Stimulated activated CD4-positive, alpha-beta T cell treated with anti-CD3 and anti-CD28 coated beads, Interleukin-2, amount 100 ng/mL, for 48 hours (primary cell): Measurements from ENCODE around the gene TIGAR.

ENCODE experiments used
- DNase-seq, 2 donors: peaks; one replicate each; pipeline ENCODE4 v3.0.0-alpha.2; 2020

Gene TIGAR

DNA sequence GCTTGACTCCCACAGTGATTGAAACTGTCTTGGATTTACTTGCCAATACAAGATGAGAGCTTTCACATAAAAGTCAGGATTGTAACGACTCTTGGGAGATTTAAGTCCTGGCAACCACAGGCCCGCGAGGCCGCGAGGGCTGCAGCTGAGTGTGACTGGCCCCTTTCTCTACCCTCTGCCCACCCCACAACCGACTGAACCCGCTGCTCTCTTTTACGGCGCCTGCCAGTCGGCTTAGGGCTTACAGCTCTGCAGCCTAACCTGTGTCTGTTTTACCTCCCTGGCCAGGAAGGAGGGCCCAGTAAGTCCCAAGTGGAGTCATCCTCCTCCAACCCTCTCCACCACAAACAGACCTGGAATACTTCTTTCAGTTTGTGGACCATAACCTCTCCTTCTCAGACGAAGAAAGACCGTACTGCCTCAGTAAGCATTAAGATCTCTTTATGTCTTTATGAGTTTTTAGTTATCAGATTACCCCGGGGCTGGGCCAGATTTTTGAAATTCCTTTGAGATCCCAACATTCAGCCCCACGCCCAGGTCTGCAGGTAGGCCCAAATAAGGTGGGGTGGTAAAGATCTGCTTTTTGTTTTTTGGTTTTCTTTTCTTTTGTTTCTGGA, 12.6 kb upstream of the TIGAR start:
- no peak for DNase-seq

DNA sequence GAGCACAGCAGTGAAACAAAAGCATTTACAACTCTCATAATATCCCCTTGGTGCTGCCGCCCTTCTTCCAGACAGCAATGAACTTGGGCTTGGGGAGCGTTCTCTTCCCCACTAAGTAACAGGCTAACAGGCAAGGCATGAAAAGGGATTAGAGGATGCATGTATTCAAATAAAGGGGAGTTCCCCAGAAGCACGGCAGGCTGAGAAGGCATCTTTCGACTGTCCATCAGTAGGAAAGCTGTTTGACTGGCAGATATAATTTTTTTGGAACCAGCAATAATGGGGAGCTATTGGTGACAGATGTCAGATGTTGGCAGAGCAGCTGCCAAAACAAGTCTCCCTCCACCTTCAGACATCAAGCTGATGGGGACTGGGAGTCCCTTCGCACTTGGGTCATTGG, 9.2 kb upstream of the TIGAR start:
- DNase-seq: no peak

DNA sequence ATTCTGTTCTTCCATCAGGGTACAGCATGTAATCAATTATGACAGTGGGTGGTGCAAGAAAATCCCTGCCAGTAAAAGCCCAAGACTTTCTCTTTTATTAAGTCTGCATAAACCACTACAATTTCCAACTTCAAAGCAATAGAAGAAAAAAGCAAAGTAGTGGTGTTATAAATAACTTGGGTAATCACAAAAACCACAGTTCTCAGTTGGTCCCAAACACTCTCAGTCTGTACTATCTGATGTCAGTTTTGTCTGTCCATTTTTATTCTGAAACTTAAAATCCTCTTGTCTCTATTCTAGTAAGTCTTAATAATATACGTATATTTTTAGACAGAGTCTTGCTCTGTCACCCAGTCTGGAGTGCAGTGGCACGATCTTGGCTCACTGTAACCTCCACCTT, 8.8 kb upstream of the TIGAR start:
- DNase-seq: no peak

DNA sequence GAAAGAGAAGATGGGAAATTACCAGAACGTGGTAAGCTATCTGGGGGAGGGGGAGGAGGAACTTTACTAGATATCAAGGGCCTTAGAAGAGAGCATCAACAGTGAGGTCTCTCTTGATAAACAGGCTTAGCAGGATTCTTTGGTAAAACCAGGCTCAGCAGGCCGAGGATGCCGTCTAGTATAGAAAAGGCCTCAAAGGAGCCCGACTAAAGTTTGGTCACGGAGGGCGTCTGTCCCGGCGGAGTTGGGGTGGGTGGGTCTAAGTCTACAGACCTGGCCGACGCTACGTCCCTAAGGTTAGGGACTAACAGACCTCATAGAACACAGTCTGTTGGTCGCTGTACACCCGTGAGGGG, 538 bp upstream of the TIGAR start:
- no peak for DNase-seq

DNA sequence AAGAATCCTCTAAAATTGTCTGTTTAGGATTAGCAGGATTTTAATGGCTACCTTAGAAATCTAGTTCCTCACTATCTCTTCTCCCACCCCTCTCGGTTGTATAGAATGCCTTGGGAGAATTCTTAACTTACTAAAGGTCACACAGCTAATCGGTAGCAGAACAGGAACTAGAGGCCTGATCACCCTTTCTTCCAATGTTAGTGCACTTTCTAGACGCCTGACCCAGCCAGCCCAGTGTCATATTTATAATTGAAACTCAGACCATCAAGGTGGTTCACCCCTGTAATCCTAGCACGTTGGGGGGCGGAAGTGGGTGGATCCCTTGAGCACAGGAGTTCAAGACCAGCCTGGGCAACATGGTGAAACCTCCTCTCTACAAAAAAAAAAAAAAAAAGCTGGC, 1.7 kb downstream of the TIGAR start:
- DNase-seq: no peak

DNA sequence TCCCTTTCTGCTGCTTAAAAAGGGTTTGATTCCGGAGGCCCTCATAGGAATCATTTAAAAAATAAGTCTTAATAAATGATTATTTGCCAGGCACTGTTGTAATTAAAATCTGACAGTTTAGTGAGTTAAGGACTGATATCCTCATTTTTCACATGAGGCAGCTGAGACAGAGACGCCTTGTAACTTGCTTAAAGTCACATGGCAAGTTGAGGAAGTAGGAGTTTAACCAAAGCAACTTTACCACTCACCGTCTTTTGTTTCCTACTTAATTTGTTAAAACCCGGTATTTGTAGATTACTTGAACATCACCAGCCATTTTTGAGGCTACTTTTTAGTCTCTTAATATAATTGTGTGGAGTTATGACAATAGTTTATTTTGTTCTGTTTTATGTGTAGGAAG, 2.4 kb downstream of the TIGAR start:
- no peak for DNase-seq

DNA sequence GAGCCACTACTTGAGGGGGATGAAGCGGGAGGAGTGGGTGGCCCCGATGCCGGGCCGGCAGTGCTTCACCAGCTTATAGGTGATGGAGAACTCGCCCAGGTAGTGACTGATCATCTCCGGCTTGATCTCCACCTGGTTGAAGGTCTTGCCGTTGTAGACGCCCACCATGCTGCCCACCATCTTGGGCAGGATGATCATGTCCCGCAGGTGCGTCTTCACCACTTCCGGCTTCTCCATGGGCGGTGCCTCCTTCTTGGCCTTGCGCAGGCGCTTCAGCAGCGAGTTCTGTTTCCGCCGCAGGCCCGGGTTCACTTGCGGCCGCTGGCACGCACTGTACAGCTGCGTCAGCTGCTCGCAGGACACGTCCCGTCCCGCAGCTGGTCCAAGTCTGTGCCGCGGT, 3.4 kb downstream of the TIGAR start:
- DNase-seq: no peak

DNA sequence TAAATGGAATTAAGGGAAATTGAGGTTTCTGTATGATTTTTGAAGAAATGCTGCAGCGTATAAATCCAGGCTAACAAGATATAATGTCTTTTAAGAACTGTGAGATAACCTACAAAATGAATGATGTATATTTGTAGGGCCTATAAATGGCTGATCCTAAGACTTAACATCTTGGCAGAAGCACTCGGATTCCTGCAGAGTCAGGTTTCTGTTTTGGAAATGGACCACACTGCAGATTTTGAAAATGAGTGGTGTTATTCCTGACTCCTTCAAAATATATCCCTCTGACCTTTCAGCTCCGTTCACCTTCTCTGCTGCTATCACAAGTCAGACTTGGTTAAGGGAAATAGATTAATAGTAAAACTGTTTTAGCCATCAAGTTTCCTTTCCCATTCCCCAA, 5.0 kb downstream of the TIGAR start:
- DNase-seq: no peak

DNA sequence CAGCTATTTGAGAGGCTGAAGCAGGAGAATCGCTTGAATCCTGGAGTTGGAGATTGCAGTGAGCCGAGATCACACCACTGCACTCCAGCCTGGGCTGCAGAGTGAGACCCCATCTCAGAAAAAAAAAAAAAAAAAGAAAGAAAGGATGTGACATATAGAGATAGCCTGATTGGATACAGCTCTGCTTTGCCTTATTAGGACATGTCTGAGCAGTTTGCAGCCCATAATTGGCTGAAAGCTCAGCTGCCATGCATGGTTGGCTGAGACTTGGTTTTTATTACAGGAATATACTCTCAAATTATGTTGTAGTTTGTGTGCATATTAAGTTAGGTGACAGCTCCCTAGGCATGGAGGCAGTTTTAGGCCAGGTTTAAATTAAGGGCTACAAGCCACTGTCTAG, 6.3 kb downstream of the TIGAR start:
- DNase-seq: no peak

DNA sequence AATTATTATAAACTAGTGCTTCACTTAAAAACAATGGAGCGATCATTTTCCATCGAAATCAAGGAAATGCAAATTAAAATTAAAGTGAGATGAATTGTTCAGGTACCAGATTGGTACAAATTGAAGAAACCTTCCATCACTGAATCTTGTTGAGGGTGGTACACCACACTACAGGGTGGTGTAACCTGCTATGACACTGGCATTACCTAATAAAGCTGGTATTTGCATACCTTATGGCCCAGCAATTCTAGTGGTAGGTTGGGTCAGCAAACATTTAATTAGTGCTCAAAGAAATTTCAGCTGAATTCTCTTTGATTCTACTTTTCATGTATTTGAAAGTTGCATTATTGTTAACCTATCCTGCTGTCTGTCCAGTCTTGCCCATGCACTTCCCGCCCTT, 9.2 kb downstream of the TIGAR start:
- no peak for DNase-seq

DNA sequence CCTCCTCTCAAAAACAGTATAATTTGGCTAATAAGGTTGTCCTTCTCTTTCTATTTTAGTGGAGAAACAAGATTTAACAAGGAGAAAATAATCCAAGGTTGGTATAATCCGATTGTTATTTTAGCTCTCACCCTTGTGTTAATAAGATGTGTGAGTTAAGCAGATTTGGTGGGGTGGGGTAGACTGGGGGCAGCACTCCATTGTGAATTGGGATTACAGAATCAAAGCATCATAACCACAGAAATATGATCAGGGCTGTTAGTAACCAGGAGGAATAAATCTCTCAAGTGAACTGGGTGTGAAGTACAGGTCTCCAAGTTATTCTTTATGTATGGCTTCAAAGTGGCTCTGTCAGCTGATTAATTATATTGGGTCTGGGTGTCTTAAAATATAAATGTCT, 10.2 kb downstream of the TIGAR start:
- DNase-seq: no peak

DNA sequence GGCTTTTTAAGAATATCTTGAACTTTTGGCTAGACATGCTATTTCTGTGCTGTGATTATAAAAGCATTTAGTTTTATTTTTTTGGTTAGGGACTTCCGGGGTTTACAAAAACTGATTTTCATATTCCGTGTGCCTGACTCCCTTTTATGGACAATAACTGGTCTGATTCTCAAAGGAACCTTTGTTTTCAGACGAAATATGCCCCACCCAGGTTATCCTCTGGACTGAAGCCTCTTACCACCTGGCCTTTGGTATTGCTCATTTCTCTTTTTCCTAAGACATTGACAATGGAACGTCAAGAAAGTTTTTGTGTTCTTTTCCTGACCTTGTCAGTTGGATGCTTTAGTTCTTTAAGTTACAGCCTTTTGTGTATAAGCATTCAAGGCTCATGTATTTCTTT, 10.8 kb downstream of the TIGAR start:
- no peak for DNase-seq

DNA sequence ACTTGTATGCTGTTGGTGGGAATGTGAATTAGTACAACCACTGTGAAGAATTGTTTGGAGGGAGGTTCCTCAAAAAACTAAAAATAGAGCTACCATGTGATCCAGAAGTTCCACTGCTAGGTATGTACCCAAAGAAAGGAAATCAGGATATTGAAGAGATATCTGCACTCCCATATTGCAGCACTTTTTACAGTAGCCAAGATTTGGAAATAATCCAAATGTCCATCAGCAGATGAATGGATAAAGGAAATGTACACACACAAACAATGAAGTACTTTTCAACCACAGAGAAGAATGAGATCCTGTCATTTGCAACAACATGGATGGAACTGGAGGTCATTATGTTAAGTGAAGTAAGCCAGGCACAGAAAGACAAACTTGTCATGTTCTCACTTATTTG, 25.9 kb downstream of the TIGAR start:
- DNase-seq: no peak

DNA sequence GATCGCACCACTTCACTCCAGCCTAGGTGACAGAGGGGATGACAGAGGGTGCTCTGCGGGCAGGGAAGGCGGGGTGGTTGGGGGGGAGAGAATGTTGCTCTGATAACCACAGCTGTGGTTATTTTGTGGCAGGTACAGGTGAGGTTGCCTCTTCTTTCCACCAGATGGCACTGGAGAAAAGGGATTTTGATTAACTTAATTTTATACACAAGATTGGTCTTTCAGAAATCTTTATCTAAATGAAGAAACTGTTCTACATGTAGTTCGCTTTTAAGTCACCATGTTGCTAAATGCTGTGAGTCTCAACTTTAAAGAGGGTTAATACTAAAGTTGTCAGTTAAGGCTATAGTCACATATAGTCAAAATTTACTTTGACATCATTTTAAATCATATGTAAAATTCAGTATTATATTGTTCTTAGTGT, 32.8 kb downstream of the TIGAR start:
- no peak for DNase-seq

DNA sequence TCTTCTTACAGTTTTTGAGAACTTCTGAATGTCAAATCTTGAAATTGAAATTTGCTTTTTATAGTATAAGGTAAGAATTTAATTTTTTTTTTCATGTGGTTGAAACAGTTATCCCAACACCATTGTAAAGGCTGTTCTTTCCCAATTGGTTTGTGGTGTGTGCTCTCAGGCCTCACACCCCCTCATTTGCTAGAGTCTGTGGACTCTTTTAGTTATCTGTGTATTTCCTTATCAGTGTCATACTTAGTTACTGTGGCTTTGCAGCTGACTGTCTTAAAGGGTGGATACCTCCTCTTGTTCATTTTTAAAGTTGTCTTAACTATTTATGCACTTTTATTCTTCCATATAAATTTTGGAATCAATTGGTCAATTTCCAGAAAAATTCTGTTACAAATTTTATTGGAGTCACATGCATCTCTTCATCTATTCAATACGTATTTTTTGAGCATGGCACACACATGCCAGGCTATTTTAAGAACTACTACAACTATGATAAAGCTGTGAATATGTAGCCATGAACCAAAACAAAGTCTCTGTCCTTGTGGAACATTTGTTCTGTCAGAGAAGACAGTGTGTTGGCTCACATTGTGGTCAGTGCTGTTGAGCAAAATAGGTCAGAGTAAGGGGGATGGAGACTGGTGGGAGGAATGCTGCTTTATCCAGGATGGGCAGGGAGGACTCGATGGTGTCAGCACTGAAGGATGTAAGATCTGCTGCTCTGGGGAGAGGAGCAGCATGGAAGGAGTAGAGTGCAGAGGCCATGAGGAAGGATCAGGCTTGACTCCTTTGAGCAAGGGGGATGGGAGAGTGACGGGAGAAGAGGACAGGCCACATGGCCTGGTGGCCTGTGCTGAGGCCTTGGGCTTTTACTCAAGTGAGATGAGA, 34.4 kb downstream of the TIGAR start:
- no peak for DNase-seq

DNA sequence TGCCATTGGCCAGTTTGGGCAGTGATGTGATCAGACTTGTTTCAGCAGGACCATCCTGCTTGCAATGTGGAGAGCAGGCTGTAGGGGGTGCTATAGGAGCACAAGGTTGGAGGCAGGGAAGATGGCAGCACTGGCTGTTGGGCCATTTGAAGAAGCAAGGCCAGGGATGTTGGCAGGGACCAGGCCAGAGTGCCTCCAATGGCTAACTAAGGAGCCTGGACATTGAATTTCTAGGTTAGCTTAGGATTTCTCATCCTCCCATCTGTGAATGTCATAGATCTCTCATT, 35.0 kb downstream of the TIGAR start:
- peak; percentile 65 to 66 for DNase-seq

DNA sequence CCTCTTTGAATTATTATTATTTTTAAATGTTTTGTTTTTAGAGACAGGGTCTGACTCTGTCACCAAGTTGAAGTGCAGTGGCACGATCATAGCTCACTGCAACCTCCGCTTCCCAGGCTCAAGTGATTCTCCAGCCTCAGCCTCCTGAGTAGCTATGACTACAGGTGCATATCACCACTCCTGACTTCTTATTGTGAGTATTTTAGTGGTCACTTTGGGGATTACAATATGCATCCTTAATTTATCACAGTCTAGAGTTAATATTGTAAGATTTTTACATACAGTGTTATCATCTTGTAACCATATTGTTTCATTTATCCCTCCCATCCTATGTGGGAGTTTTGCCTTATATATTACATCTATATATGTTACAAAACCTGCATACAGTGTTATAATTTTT, 45.1 kb downstream of the TIGAR start:
- DNase-seq: no peak

DNA sequence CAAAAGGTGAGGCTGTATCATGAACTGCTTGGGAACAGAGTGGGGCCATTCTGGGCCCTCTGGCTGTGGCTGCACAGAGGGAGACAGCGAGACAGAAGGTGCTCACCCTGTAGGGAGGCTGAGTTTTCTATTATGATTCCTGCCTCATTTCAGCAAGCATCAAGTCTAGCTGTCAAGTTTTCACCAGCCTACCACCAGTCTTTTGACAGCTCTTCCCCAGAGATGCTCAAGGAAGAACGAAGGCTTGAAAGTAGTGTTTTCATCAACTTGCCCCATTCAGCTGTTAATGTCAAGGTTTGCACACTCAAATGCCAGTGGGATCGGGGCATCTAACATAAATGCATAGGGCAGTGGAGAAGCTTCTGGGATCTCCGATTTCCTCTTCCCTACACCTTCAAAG, 48.5 kb downstream of the TIGAR start:
- no peak for DNase-seq

DNA sequence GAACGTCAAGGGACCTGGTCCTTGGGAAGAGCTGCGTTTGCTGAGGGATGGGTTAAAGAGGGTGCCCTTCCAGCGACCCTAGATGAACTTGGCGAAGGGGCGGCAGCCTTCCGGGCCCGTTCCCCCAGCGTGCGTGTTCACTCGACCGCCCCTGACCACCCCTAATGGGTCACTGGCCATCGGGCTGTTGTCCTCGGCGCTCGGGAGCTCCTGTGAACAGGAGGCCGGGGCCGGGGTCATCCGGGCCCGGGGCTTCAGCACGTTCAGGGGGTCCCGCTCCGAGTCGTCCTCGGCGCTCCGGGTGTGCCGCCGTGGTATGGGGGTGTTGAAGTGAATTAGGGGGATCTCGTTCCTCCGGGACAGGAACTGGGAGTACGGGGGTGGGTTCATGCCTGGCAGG, 49.3 kb downstream of the TIGAR start:
- DNase-seq: no peak

DNA sequence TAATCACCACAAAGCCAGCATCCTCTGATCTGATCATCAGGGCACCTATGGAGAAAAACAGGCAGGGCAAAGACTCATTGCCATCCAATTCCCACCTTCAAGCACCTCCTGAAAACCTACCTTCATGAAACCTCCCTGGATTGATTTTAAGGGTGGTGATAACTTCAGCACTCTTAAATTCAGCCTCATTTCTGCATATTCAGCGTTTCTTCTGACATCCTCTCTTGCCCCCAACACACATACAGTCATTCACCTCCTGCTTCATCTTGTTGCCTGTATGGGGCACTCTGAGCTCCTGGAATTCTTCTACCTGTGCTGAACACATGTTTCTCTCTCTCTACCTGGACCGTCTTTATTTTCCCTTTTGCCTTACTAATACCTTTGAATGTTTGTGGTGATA, 51.6 kb downstream of the TIGAR start:
- no peak for DNase-seq

DNA sequence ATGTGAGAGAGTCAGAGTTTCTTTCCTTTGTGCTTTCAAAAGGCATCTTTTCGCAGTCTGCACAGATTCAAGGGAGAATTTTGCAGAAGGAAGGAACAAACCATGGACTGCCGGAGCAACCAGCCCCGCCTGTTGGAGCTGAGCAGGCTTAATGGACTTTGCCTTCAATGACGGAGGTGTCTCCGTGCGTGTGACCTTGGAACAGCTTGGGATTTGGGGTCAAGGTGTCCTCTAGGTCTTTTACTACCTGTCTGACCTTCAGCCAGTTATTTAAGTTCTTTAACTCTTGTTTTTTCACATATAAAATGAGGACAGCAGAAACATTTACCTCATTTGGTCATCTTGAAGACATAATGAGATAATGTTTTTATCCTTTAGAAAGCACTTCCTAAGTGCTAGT, 54.4 kb downstream of the TIGAR start:
- DNase-seq: no peak

DNA sequence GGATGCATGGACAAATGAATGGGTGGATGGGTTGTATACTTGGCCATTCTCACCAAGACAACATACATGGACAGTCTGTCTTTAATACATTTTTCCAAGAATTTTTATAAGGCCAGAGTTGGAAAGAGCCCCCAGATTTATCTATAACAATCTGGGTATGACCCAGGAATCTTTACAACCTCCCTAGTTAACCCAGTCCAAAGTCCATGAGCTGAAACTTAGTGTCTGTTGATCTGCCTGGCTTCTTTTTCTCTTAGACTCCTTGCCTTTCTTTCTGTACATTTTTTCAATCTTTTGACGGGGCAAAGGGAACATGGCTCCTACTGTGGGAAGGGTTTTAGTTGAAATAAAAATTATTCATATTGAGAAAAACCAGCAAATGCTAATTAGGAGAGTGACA, 57.8 kb downstream of the TIGAR start:
- no peak for DNase-seq

DNA sequence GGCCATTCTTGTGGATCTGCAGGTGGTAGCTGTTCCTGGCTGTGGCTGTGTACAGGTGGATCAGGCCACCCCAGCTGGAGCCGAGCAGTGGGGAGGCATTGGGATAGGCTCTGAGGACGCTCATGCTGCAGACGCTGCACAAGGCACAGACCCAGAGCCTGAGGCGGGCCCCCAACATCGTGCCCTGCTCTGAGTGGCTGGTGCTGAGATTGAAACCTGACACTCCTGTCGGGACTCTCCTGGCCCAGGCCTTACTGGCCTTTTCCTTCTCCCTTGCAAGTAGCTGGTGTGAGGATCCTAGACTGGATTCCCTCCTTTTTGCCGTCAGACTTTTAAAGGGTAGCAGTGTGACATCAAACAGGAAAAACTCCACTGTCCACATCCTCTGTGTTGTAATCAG, 58.4 kb downstream of the TIGAR start, which contains the start of gene FGF23:
FGF23 (minus strand) TSS at position 308 of the 400 bp plus-strand sequence; CDS start at position 178, 130 bp downstream.
- DNase-seq: no peak

DNA sequence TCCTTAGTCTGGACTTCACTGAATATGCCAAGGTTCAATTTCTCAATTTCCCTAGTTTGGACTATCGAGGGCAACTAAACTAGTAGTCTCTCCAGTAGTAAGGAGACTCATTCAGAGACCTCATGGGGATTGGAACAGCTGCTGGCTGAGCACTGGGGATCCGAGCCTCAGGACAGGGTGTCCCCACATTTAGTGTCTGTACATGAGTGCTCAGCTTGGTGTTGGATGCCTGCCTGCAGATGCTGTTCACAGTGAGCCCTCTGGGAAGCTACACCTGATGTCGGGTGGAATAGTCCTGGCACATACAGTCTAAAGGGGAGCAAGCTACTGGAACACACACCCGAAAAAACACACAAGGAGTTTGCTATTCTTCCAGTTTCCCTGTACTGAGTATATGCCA, 59.3 kb downstream of the TIGAR start:
- DNase-seq: no peak

DNA sequence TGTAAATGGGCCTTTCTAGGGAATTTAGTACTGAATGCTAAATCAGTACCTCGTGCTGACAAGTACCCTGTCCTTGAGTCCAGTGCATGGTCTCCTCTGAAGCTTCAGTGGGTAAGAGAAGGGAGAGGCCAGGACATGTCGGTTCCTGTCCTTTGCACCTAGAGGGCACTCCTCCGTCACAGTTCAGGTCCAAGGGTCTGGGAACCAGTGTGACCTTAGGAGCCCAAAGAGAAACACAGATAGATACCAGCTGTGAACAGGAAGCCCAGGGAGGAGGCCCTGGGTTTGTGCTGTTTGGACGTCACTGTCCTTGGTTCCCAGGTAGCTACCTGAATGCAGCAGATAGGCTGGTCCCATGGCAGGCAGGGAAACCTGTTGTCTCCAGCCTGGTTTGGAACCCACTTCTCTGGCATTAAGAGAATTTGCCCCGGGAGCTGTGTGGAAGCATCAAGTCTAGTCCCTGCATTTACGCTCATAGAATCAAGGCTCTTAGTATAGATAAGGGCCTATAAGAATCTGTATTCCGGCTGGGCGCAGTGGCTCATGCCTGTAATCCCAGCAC, 62.4 kb downstream of the TIGAR start:
- DNase-seq: no peak
